Transverse colon (tissue), 4 donors: Measurements from ENCODE around the gene FBXO31. TPM values are rescaled to one million over a fixed set of nuclear protein-coding genes. Genes with fewer than 3 reads are reported as not detected.

Experiments used
- DNase-seq: peaks from one replicate; pipeline ENCODE4 v3.0.0-alpha.2; 2019
- H3K27ac ChIP-seq, 4 donors: fragments of 200-600 bp; sonication (generic); 2 replicates each; pipeline ENCODE4 v1.5.1; 2016 to 2018; ENCODE audit warnings: inconsistent platforms in 4 of 4
- H3K27me3 ChIP-seq: fragments of 200-600 bp; sonication (generic); 2 replicates; pipeline ENCODE4 v1.5.1; 2017; ENCODE audit warnings: inconsistent platforms
- H3K36me3 ChIP-seq, 4 donors: fragments of 200-600 bp; sonication (generic); 2 replicates each; pipeline ENCODE4 v1.5.1; 2017 to 2019; ENCODE audit warnings: inconsistent platforms in 4 of 4
- H3K4me1 ChIP-seq, 4 donors: fragments of 200-600 bp; sonication (generic); 2 replicates each; pipeline ENCODE4 v1.5.1; 2017 to 2020; ENCODE audit warnings: inconsistent platforms in 4 of 4
- H3K4me3 ChIP-seq, 4 donors: fragments of 200-600 bp; sonication (generic); 1 replicate in 1 of 4; 2 replicates in 3 of 4; pipeline versions ENCODE4 v1.5.1 to v1.6.1; 2017 to 2019; ENCODE audit warnings: inconsistent platforms in 4 of 4
- H3K9me3 ChIP-seq, 2 donors: fragments of 200-600 bp; sonication (generic); 2 replicates each; pipeline ENCODE4 v1.5.1; 2017 to 2019; ENCODE audit warnings: inconsistent platforms in 2 of 2
- EP300 ChIP-seq: sonication (generic); formaldehyde crosslinking; IDR thresholded peaks from one replicate; pipeline ENCODE4 v1.6.1; 2017; ENCODE audit warnings: antibody characterized with exemption, low read depth
- POLR2A ChIP-seq: fragments of 450-650 bp; IDR thresholded peaks from one replicate; pipeline ENCODE4 v1.6.1; 2016; ENCODE audit warnings: antibody characterized with exemption, mild to moderate bottlenecking, moderate library complexity
- POLR2AphosphoS5 ChIP-seq, 3 donors: sonication (generic); formaldehyde crosslinking; IDR thresholded peaks; one replicate each; pipeline ENCODE4 v1.6.1; 2016; ENCODE audit warnings: antibody characterized with exemption in 3 of 3
- WGBS, 2 donors: methylation state at CpG; one replicate each; pipeline ENCODE4 v1.1.5; 2018; ENCODE audit warnings: low coverage in 1 of 2; 5-methylcytosine and 5-hydroxymethylcytosine counted together
- in situ Hi-C, 4 donors: fragments of 200-750 bp; cut with MboI; loops; one replicate each; pipeline versions ENCODE4 v1.15.0 to v1.15.1; 2017; ENCODE audit warnings: low sequenced_read_pairs in 3 of 4, low pct_ligation_motif_present in 1 of 4, low pct_unique_long_range_greater_than_20kb in 1 of 4
- intact Hi-C: fragments of 100-400 bp; cut with DNase I; formaldehyde crosslinking; loops from one replicate; pipeline ENCODE4 v1.15.1; 2023; ENCODE audit warnings: low total_unique reads
- total RNA-seq, 4 donors: library from RNA; depleted of rRNA; stranded (reverse); fragments of >200 nt; gene quantifications; one replicate each; pipeline ENCODE4 v1.1.0, GENCODE V29; 2016
- TF ChIP-seq, protein P1 (sequence below), 5 experiments: fragments of 200-600 bp in 3 of 5; fragments of 450-650 bp in 2 of 5; sonication (generic) in 3 of 5; IDR thresholded peaks; 1 replicate in 2 of 5; 2 replicates in 3 of 5; pipeline ENCODE4 v1.5.1; 2016 to 2017; ENCODE audit warnings: antibody characterized with exemption in 5 of 5, inconsistent platforms in 3 of 5, mild to moderate bottlenecking in 2 of 5, moderate library complexity in 1 of 5

FBXO31 gene
- total RNA-seq, 4 donors from 2014 or later, result 83.6 to 403 (median 224) TPM

DNA sequence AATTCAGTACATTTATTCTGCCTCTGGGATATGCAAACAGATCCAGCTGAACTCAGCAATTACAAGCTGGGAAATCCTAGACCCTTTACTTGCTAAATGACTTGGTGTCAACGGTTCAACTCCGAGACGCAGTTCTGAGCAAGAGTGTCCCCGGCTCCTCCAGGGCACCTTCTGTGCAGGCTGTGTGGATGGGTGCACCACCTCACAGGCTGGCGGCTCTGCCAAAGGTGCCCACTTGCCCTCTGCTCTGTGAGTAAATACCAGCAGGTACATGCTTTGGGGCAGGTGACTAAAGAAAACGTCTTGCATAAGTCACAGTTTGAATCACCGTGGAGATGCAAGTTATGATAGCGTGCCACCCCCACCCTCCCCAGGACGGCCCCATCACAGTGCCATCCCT lies 31.9 kb upstream of the FBXO31 start:
- Histone ChIP-seq H3K9me3 (no peaks in the 10 kb centered on the region), H3K4me3 (no peak overlapping the region), H3K36me3 (peaks cover 0 to 39% (median 12%) of the 10 kb centered on the region in 4 donors), H3K4me1 (peaks cover 0 to 10% (median 0%) of the 10 kb centered on the region in 4 donors), H3K27me3 (no peaks in the 10 kb centered on the region), H3K27ac (no peak overlapping the region)
- WGBS, 2 donors, result 88% methylated on average over 8 of the region's 9 CpGs; no CpG with 5 or more reads in 1 of the 2 donors
- intact Hi-C loops (loop anchor here (10.0 kb wide), 2 partner anchors 79 to 129 kb away; partner anchors contain the start of gene ZCCHC14), in situ Hi-C loops (loop anchor here in 2 of 4 donors (10.0 to 25.0 kb wide), 3 partner anchors 219 to 347 kb away; partner anchors contain the start of gene KLHDC4 (in 1 of the 2))
- DNase-seq, result no peak
- no peak for TF ChIP-seq POLR2AphosphoS5 (IDR thresholded peaks at IDR 0.05)
- no peak for TF ChIP-seq EP300
- TF ChIP-seq POLR2A, result no peak
- TF ChIP-seq, protein P1, sequence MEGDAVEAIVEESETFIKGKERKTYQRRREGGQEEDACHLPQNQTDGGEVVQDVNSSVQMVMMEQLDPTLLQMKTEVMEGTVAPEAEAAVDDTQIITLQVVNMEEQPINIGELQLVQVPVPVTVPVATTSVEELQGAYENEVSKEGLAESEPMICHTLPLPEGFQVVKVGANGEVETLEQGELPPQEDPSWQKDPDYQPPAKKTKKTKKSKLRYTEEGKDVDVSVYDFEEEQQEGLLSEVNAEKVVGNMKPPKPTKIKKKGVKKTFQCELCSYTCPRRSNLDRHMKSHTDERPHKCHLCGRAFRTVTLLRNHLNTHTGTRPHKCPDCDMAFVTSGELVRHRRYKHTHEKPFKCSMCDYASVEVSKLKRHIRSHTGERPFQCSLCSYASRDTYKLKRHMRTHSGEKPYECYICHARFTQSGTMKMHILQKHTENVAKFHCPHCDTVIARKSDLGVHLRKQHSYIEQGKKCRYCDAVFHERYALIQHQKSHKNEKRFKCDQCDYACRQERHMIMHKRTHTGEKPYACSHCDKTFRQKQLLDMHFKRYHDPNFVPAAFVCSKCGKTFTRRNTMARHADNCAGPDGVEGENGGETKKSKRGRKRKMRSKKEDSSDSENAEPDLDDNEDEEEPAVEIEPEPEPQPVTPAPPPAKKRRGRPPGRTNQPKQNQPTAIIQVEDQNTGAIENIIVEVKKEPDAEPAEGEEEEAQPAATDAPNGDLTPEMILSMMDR (IDR thresholded peaks at IDR 0.05), result no peak

DNA sequence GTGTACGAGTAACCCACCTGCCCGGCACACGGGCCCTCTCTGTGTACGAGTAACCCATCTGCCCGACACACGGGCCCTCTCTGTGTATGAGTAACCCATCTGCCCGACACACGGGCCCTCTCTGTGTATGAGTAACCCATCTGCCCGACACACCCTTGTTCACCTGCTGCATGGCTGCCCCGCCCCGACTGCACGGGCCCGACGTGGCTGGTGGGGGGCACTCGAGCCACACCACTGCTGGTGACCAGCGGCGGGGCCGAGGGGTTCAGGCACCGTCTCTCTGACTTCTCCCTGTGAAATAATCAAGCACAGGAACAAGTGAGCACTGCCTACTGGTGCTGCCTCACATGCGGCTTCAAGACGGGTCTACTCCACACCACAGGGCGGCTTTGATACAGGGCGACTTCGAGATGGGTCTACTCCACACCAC lies 30.7 kb upstream of the FBXO31 start:
- in situ Hi-C loops, result loop anchor here in 2 of 4 donors (10.0 to 25.0 kb wide), 3 partner anchors 221 to 348 kb away; partner anchors contain the start of gene KLHDC4 (in 1 of the 2)
- no peak for DNase-seq
- intact Hi-C loops, result loop anchor here (10.0 kb wide), 2 partner anchors 81 to 131 kb away; partner anchors contain the start of gene ZCCHC14

DNA sequence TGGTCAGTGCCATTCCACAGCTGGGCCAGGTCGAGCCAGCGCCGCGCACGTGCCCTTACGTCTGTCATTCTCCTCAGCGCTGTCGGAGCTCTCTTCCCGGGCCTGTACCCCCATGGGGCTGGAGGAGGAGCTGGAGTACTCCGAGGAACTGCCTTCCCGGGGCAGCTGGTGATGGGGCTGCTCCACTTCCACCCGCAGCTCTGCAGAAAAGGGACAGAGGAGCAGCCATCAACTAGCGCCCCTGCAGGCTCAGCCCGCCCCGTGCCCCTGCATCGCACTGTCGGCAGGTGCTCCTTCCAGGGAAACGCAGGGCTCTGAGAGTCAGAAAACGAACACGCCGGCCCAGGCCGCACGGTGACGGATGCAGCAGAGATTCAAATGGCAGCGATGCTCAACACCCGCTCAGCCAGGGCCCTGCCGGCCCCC lies 29.4 kb upstream of the FBXO31 start:
- H3K4me1 ChIP-seq, result no peaks in the 10 kb centered on the region
- 93 to 100% methylated on average over 6 to 27 of the region's 27 CpGs for WGBS, 2 donors
- intact Hi-C loops (loop anchor here (10.0 kb wide), 2 partner anchors 82 to 132 kb away; partner anchors contain the start of gene ZCCHC14), in situ Hi-C loops (loop anchor here in 2 of 4 donors (10.0 to 25.0 kb wide), 3 partner anchors 222 to 349 kb away; partner anchors contain the start of gene KLHDC4 (in 1 of the 2))
- no peak overlapping the region for H3K4me3 ChIP-seq
- no peak for DNase-seq
- H3K27ac ChIP-seq, result no peak overlapping the region
- TF ChIP-seq EP300 (no peak), POLR2A (no peak), POLR2AphosphoS5 (IDR thresholded peaks at IDR 0.05) (no peak)
- H3K27me3 ChIP-seq, result no peaks in the 10 kb centered on the region
- H3K9me3 ChIP-seq, result no peaks in the 10 kb centered on the region
- H3K36me3 ChIP-seq, result peaks cover 0 to 44% (median 10%) of the 10 kb centered on the region in 4 donors

More for the DNA sequence above, 30.7 kb upstream of the FBXO31 start:
- no peaks in the 10 kb centered on the region for H3K9me3 ChIP-seq
- no peak overlapping the region for H3K27ac ChIP-seq
- TF ChIP-seq, protein P1 (IDR thresholded peaks at IDR 0.05), result no peak
- no peak for TF ChIP-seq POLR2A
- H3K4me1 ChIP-seq, result peaks cover 0 to 10% (median 0%) of the 10 kb centered on the region in 4 donors
- H3K36me3 ChIP-seq, result peaks cover 0 to 41% (median 10%) of the 10 kb centered on the region in 4 donors
- 69% methylated on average over 24 of the region's 24 CpGs; no CpG with 5 or more reads in 1 of the 2 donors for WGBS, 2 donors
- no peak overlapping the region for H3K4me3 ChIP-seq
- H3K27me3 ChIP-seq, result no peaks in the 10 kb centered on the region

DNA sequence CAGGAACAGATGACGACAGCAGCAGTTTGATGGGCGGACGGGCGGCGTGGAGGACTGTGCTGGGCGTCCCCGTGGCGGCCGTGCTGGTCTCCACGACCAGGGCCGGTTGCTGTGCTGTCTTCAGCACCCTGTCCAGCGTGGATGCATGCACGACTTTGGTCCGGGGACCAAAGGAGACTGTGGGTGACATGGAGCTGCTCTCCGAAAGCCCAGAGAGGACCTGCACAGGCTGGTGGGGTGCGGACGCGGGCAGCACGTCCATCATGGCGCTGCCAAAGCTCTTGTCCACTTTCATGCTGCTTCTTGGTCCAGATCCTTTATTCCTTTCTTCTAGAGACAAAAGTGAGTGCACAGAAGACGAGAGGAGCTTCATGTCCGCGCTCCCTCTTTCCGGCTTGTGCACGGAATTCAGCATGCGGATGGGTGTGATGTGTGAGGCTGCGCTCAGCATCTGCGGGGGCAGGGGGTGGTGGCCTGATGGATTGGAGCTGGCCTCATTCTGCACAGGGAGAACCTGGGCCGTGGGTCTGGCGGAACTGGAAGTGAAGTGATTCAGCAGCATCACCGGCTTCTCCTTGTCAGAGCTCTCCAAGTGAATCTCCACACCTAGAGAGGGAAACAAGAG lies 28.9 kb upstream of the FBXO31 start:
- no peaks in the 10 kb centered on the region for H3K4me1 ChIP-seq
- no peaks in the 10 kb centered on the region for H3K9me3 ChIP-seq
- no peaks in the 10 kb centered on the region for H3K27me3 ChIP-seq
- no peak overlapping the region for H3K27ac ChIP-seq
- DNase-seq, result no peak
- in situ Hi-C loops (loop anchor here in 2 of 4 donors (10.0 to 25.0 kb wide), 3 partner anchors 222 to 350 kb away; partner anchors contain the start of gene KLHDC4 (in 1 of the 2)), intact Hi-C loops (loop anchor here (10.0 kb wide), 2 partner anchors 82 to 132 kb away; partner anchors contain the start of gene ZCCHC14)
- H3K36me3 ChIP-seq, result peaks cover 0 to 43% (median 10%) of the 10 kb centered on the region in 4 donors
- H3K4me3 ChIP-seq, result no peak overlapping the region
- 87% methylated on average over 31 of the region's 31 CpGs; no CpG with 5 or more reads in 1 of the 2 donors for WGBS, 2 donors
- TF ChIP-seq POLR2A, result no peak
- no peak for TF ChIP-seq EP300
- TF ChIP-seq, protein P1 (IDR thresholded peaks at IDR 0.05), result no peak
- no peak for TF ChIP-seq POLR2AphosphoS5 (IDR thresholded peaks at IDR 0.05)
